Measurements from ENCODE around the gene RDH12. TPM values are rescaled to one million over a fixed set of nuclear protein-coding genes. Genes with fewer than 3 reads are reported as not detected.

The RDH12 gene
- total RNA-seq, 1 experiment from 2014 or later, result not detected

- Histone ChIP-seq H3K4me2 (no peak overlapping the region), H3K9me2 (ENCODE audit: insufficient read depth) (no peaks in the 10 kb centered on the region), H3K27me3 (ENCODE audit: insufficient read depth, low read depth) (no peaks in the 10 kb centered on the region), H2AFZ (no peak overlapping the region), H3K4me3 (no peak overlapping the region), H3K27ac (no peak overlapping the region), H3K4me1 (replicated peaks; ENCODE audit: insufficient read depth) (peaks cover 10% of the 10 kb centered on the region), H3K36me3 (ENCODE audit: low read depth) (no peaks in the 10 kb centered on the region), H4K20me1 (ENCODE audit: insufficient read depth) (peaks cover 66% of the 10 kb centered on the region), H3K9me3 (ENCODE audit: insufficient read depth, low read depth) (no peaks in the 10 kb centered on the region), H3F3A (ENCODE audit: insufficient read depth, low read depth) (0 out of 2 replicates have a peak, but pooled peaks cover 13% of the 10 kb centered on the region), H3K79me2 (ENCODE audit: low read depth) (peaks cover 90% of the 10 kb centered on the region)
- POLR2A ChIA-PET (ENCODE audit: unreplicated experiment), result interaction anchor here (0.6 kb wide), 1 partner anchor 197 kb away, joined by 3 read pairs; no protein-coding TSS in a partner anchor
- no TSS peak for BruUV-seq (replicated peaks)
- DNase-seq, result no peak
- intact Hi-C loops (cut with micrococcal nuclease; ENCODE audit: unreplicated experiment), result loop anchor here (5.0 kb wide), 1 partner anchor 34 kb away; the partner anchor contains the start of gene RDH12
- CTCF ChIA-PET, result interaction anchor here (0.6 to 1.1 kb wide), 2 partner anchors 36 to 308 kb away, joined by 3 to 5 read pairs; partner anchors contain the start of gene EIF2S1
- no peak for TF ChIP-seq CTCF (conservative IDR thresholded peaks at IDR 0.05)
- TF ChIP-seq EZH2 (IDR thresholded peaks at IDR 0.05; ENCODE audit: low read depth), result no peak
Observed at GRCh38 chr14:67668559-67668958, 33.1 kb upstream of the RDH12 start.

- ChIA-PET CTCF (interaction anchor here (2.0 kb wide), 1 partner anchor 30 kb away, joined by 5 read pairs; no protein-coding TSS in a partner anchor), POLR2A (ENCODE audit: unreplicated experiment) (no interaction called here)
- intact Hi-C loops (cut with micrococcal nuclease; ENCODE audit: unreplicated experiment), result no loop called here
- Histone ChIP-seq H3K36me3 (ENCODE audit: low read depth) (peaks cover 19% of the 10 kb centered on the region), H3K9me2 (ENCODE audit: insufficient read depth) (no peaks in the 10 kb centered on the region), H3K4me2 (peak overlapping the region; percentile 98), H3K27ac (0 out of 2 replicates have a peak overlapping the region, but pooled peaks have one; percentile 79), H2AFZ (no peak overlapping the region), H3K79me2 (ENCODE audit: low read depth) (peaks cover 55% of the 10 kb centered on the region), H3K9me3 (ENCODE audit: insufficient read depth, low read depth) (no peaks in the 10 kb centered on the region), H3K4me3 (peak overlapping the region; percentile 87), H3F3A (ENCODE audit: insufficient read depth, low read depth) (peaks cover 37% of the 10 kb centered on the region), H3K27me3 (ENCODE audit: insufficient read depth, low read depth) (no peaks in the 10 kb centered on the region), H4K20me1 (ENCODE audit: insufficient read depth) (peaks cover 51% of the 10 kb centered on the region), H3K4me1 (replicated peaks; ENCODE audit: insufficient read depth) (peaks cover 17% of the 10 kb centered on the region)
- BruUV-seq (replicated peaks), result no TSS peak
- TF ChIP-seq EZH2 (IDR thresholded peaks at IDR 0.05; ENCODE audit: low read depth) (no peak), CTCF (conservative IDR thresholded peaks at IDR 0.05) (no peak)
- DNase-seq, result no peak
Observed at GRCh38 chr14:67673451-67673850, 28.2 kb upstream of the RDH12 start.

GRCh38 chr14:67674139-67674479 is 27.6 kb upstream of the RDH12 start:
- ChIA-PET CTCF (interaction anchor here (2.0 kb wide), 1 partner anchor 29 kb away, joined by 5 read pairs; no protein-coding TSS in a partner anchor), POLR2A (ENCODE audit: unreplicated experiment) (no interaction called here)
- peaks cover 17% of the 10 kb centered on the region for H3K4me1 ChIP-seq (replicated peaks; ENCODE audit: insufficient read depth)
- no peaks in the 10 kb centered on the region for H3K9me2 ChIP-seq (ENCODE audit: insufficient read depth)
- peak overlapping the region; percentile 98 for H3K4me2 ChIP-seq
- H3K79me2 ChIP-seq (ENCODE audit: low read depth), result peaks cover 57% of the 10 kb centered on the region
- peak overlapping the region; percentile 79 for H3K27ac ChIP-seq
- peak; percentile 63 to 80 for DNase-seq
- peak overlapping the region; percentile 94 for H2AFZ ChIP-seq
- H3K36me3 ChIP-seq (ENCODE audit: low read depth), result peaks cover 26% of the 10 kb centered on the region
- no TSS peak for BruUV-seq (replicated peaks)
- TF ChIP-seq CTCF (conservative IDR thresholded peaks at IDR 0.05), result peak; percentile 55
- TF ChIP-seq EZH2 (IDR thresholded peaks at IDR 0.05; ENCODE audit: low read depth), result no peak
- H3F3A ChIP-seq (ENCODE audit: insufficient read depth, low read depth), result peaks cover 31% of the 10 kb centered on the region
- H3K27me3 ChIP-seq (ENCODE audit: insufficient read depth, low read depth), result no peaks in the 10 kb centered on the region
- H4K20me1 ChIP-seq (ENCODE audit: insufficient read depth), result peaks cover 45% of the 10 kb centered on the region
- no peaks in the 10 kb centered on the region for H3K9me3 ChIP-seq (ENCODE audit: insufficient read depth, low read depth)
- H3K4me3 ChIP-seq, result peak overlapping the region; percentile 87
- intact Hi-C loops (cut with micrococcal nuclease; ENCODE audit: unreplicated experiment), result loop anchor here (1.0 kb wide), 1 partner anchor 21 kb away; the partner anchor contains the start of gene RDH11

Data from PC-9 (cell line).